GM19239 (cell line): ENCODE measurements around the gene PI16.
A peak's percentile ranks its signal among the peaks of the same experiment; 100 is the strongest.

Experiments used
- DNase-seq: peaks from one replicate; pipeline ENCODE4 v3.0.0; 2011; ENCODE audit warnings: low spot score; ENCODE audit not compliant: insufficient read length
- FAIRE-seq: peaks from 2 replicates; lab custom pipeline; 2011; peaks lifted over from hg19 to GRCh38; lab: Jason Lieb, UNC

PI16 gene

GRCh38 chr6:36953931-36954261 lies 642 bp upstream of the PI16 start:
- FAIRE-seq: no peak
- no peak for DNase-seq

- FAIRE-seq (peak; percentile 45), DNase-seq (no peak)
These were observed 598 bp downstream of the PI16 start for GRCh38 chr6:36955136-36955535.

GRCh38 chr6:36955671-36956445 lies 1.3 kb downstream of the PI16 start:
- no peak for DNase-seq
- no peak for FAIRE-seq

GRCh38 chr6:36956446-36956820 lies 1.9 kb downstream of the PI16 start:
- no peak for DNase-seq
- FAIRE-seq: no peak

- DNase-seq (no peak), FAIRE-seq (no peak)
These were observed 3.3 kb downstream of the PI16 start for GRCh38 chr6:36957773-36958271.

GRCh38 chr6:36958775-36959554 lies 4.4 kb downstream of the PI16 start:
- FAIRE-seq (no peak), DNase-seq (no peak)

GRCh38 chr6:36959555-36960250 lies 5.2 kb downstream of the PI16 start:
- DNase-seq (no peak), FAIRE-seq (no peak)

- DNase-seq (no peak), FAIRE-seq (no peak)
These were observed 7.2 kb downstream of the PI16 start for GRCh38 chr6:36961441-36962435.

GRCh38 chr6:36962874-36963273 lies 8.3 kb downstream of the PI16 start:
- FAIRE-seq: no peak
- peak; percentile 75 for DNase-seq

GRCh38 chr6:36963451-36964290 lies 9.1 kb downstream of the PI16 start:
- DNase-seq (no peak), FAIRE-seq (no peak)

- FAIRE-seq: no peak
- DNase-seq: no peak
These were observed 9.8 kb downstream of the PI16 start for GRCh38 chr6:36964349-36964748.

- no peak for DNase-seq
- FAIRE-seq: no peak
These were observed 10.4 kb downstream of the PI16 start for GRCh38 chr6:36964908-36965307.

GRCh38 chr6:36967301-36967700 lies 12.8 kb downstream of the PI16 start:
- FAIRE-seq: no peak
- DNase-seq: no peak

GRCh38 chr6:36967757-36968156 lies 13.2 kb downstream of the PI16 start:
- FAIRE-seq: no peak
- no peak for DNase-seq

GRCh38 chr6:36968266-36968977 lies 13.9 kb downstream of the PI16 start:
- DNase-seq (no peak), FAIRE-seq (no peak)

- FAIRE-seq (no peak), DNase-seq (no peak)
These were observed 14.7 kb downstream of the PI16 start for GRCh38 chr6:36969240-36969691.

- FAIRE-seq: no peak
- DNase-seq: no peak
These were observed 15.7 kb downstream of the PI16 start for GRCh38 chr6:36969988-36970891.
